Measurements from ENCODE around the gene C3.
"Not testable (repeated sequence)": the region's sequence is repeated elsewhere in the genome, so short reads cannot be mapped to it uniquely, and the experiment has no call there.

Gene C3

GRCh38 chr19:6656390-6656789, 64.1 kb downstream of the C3 start:
- not testable (repeated sequence) for DNase-seq

- no peak for DNase-seq
Observed at GRCh38 chr19:6654347-6655310, 65.8 kb downstream of the C3 start.

- no peak for DNase-seq
Observed at GRCh38 chr19:6652805-6653094, 67.7 kb downstream of the C3 start.

GRCh38 chr19:6651965-6652804, 68.3 kb downstream of the C3 start:
- DNase-seq = no peak

- no peak for DNase-seq
Observed at GRCh38 chr19:6649185-6649584, 71.3 kb downstream of the C3 start.

GRCh38 chr19:6648141-6648715, 72.2 kb downstream of the C3 start:
- no peak for DNase-seq

- DNase-seq = no peak
Observed at GRCh38 chr19:6644796-6645195, 75.7 kb downstream of the C3 start.

- DNase-seq = not testable (repeated sequence)
Observed at GRCh38 chr19:6640333-6640732, 80.1 kb downstream of the C3 start.

GRCh38 chr19:6639439-6639838, 81.0 kb downstream of the C3 start:
- no peak for DNase-seq

- not testable (repeated sequence) for DNase-seq
Observed at GRCh38 chr19:6633456-6633813, 87.0 kb downstream of the C3 start.

GRCh38 chr19:6632747-6633455, 87.5 kb downstream of the C3 start:
- DNase-seq = peak; percentile 57

- DNase-seq = no peak
Observed at GRCh38 chr19:6632002-6632621, 88.3 kb downstream of the C3 start.

Data from GOT3 (cell line).